NB4 (cell line): ENCODE results near the gene MAP3K7.

Experiments used
- DNase-seq: peaks from one replicate; pipeline ENCODE4 v3.0.0; 2010; ENCODE audit warnings: low read depth
- H3K4me3 ChIP-seq: one replicate; pipeline ENCODE4 v1.5.1; 2011; ENCODE audit warnings: mild to moderate bottlenecking, low read depth, low read length, moderate library complexity
- CTCF ChIP-seq: IDR thresholded peaks from one replicate; pipeline ENCODE4 v1.5.1; 2012; ENCODE audit warnings: low read depth, low read length
- MAX ChIP-seq: IDR thresholded peaks from 2 replicates; pipeline ENCODE4 v1.6.1; 2011; ENCODE audit warnings: low read depth, low read length
- MYC ChIP-seq: IDR thresholded peaks from 2 replicates; pipeline ENCODE4 v1.6.1; 2011; ENCODE audit warnings: low read depth, low read length
- POLR2A ChIP-seq: IDR thresholded peaks from 2 replicates; pipeline ENCODE4 v1.6.1; 2011; ENCODE audit warnings: mild to moderate bottlenecking; ENCODE audit not compliant: insufficient read length; ENCODE audit errors: extremely low read depth

MAP3K7 gene

GRCh38 chr6:90599151-90599550 lies 12.3 kb upstream of the MAP3K7 start:
- no peak for DNase-seq
- TF ChIP-seq CTCF (no peak), POLR2A (no peak), MYC (no peak), MAX (no peak)
- no peak overlapping the region for H3K4me3 ChIP-seq

- DNase-seq = no peak
- no peak overlapping the region for H3K4me3 ChIP-seq
- TF ChIP-seq CTCF = no peak
- TF ChIP-seq MYC = no peak
- no peak for TF ChIP-seq MAX
- TF ChIP-seq POLR2A = no peak
Observed at GRCh38 chr6:90598192-90598951, 11.5 kb upstream of the MAP3K7 start.

GRCh38 chr6:90596967-90597539 lies 10.2 kb upstream of the MAP3K7 start:
- TF ChIP-seq CTCF = no peak
- no peak for TF ChIP-seq MAX
- TF ChIP-seq MYC = no peak
- TF ChIP-seq POLR2A = no peak
- no peak for DNase-seq
- H3K4me3 ChIP-seq = no peak overlapping the region

GRCh38 chr6:90595854-90596253 lies 9.0 kb upstream of the MAP3K7 start:
- DNase-seq = no peak
- TF ChIP-seq MAX = no peak
- TF ChIP-seq CTCF = no peak
- TF ChIP-seq POLR2A = no peak
- TF ChIP-seq MYC = no peak
- H3K4me3 ChIP-seq = no peak overlapping the region

GRCh38 chr6:90586546-90586835 lies 381 bp downstream of the MAP3K7 start:
- no peak for DNase-seq
- no peak for TF ChIP-seq MYC
- TF ChIP-seq MAX = no peak
- TF ChIP-seq POLR2A = no peak
- no peak for TF ChIP-seq CTCF
- peak overlapping the region; percentile 96 for H3K4me3 ChIP-seq
